OCI-LY1 (cell line): ENCODE measurements around the gene CIAPIN1.

Experiments
- EZH2 ChIP-seq: fragments of 200-600 bp; sonication (generic), shearing (Covaris generic); IDR thresholded peaks from 2 replicates; pipeline ENCODE4 v1.8.0; 2017; ENCODE audit warnings: borderline replicate concordance, mixed run types, mild to moderate bottlenecking, antibody characterized with exemption, low read length, moderate library complexity, mixed read lengths
- TF ChIP-seq, protein P1 (sequence below): fragments of 200-600 bp; sonication (generic), shearing (Covaris generic); IDR thresholded peaks from 2 replicates; pipeline ENCODE4 v1.5.1; 2017; ENCODE audit warnings: mild to moderate bottlenecking, antibody characterized with exemption, low read length, moderate library complexity, mixed read lengths

DNA sequence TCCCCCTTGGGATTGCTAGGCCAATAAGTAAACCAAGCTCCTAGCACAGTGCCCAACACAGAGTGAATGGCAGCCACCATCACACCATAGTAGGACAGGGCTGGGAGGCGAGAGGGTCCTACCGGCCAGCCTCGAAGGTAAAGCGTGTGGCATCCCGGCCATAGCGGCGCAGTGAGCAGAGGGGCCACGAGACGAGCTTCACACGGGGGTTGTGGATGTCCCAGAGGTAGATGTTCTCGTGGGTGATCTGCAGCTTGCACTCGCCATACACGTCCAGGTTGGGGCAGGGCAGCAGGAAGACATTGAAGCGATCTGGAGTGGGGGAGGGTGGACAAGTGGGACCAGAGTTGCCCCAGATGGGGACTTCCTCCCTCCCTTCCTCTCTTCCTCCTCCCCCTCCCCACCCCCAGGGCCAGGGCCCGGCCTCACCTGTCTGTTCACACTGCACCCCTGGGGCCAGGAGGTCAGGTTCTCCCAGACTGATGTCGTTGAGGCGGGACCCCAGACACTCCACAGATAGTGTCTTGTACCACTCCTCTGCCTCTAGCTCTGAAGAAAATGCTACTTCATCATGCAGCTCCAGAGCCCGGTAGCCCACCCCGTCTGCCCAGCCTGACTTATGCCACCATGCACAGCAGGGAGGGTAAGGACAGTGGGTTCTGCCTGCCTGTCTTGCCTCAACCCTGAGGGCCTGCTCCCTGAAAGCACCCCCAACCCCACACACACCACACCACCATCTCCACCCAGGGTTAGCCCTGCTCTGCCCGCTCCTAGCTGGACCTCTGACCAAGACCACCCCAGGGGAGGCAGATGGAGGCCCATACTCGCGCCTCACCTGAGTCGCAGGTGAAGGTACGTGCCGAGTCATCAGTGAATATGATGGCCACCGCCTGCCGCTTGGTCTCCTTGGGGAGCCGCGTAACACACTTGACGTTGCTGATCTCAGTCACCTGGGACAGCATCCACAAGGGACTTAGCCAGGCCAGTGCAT is 27.8 kb upstream of the CIAPIN1 start:
- TF ChIP-seq, protein P1, sequence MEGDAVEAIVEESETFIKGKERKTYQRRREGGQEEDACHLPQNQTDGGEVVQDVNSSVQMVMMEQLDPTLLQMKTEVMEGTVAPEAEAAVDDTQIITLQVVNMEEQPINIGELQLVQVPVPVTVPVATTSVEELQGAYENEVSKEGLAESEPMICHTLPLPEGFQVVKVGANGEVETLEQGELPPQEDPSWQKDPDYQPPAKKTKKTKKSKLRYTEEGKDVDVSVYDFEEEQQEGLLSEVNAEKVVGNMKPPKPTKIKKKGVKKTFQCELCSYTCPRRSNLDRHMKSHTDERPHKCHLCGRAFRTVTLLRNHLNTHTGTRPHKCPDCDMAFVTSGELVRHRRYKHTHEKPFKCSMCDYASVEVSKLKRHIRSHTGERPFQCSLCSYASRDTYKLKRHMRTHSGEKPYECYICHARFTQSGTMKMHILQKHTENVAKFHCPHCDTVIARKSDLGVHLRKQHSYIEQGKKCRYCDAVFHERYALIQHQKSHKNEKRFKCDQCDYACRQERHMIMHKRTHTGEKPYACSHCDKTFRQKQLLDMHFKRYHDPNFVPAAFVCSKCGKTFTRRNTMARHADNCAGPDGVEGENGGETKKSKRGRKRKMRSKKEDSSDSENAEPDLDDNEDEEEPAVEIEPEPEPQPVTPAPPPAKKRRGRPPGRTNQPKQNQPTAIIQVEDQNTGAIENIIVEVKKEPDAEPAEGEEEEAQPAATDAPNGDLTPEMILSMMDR = no peak
- no peak for TF ChIP-seq EZH2
